Osteocyte (in vitro differentiated cells): ENCODE results near the gene MAP3K2. TPM values are rescaled to one million over a fixed set of nuclear protein-coding genes. Genes with fewer than 3 reads are reported as not detected.

ENCODE experiments used
- DNase-seq: peaks from one replicate; pipeline ENCODE4 v3.0.0; 2021; ENCODE audit warnings: mixed read lengths; ENCODE audit not compliant: unreplicated experiment; ENCODE audit errors: extremely low spot score
- H3K27ac Mint-ChIP-seq: one replicate; pipeline ENCODE4 v1.8.0; 2021; ENCODE audit warnings: mild to moderate bottlenecking, mixed read lengths; ENCODE audit not compliant: unreplicated experiment
- H3K27me3 Mint-ChIP-seq: one replicate; pipeline ENCODE4 v1.8.0; 2021; ENCODE audit warnings: mixed read lengths; ENCODE audit not compliant: unreplicated experiment
- H3K36me3 Mint-ChIP-seq: one replicate; pipeline ENCODE4 v1.8.0; 2021; ENCODE audit warnings: mixed read lengths; ENCODE audit not compliant: unreplicated experiment
- H3K4me1 Mint-ChIP-seq: one replicate; pipeline ENCODE4 v1.8.0; 2021; ENCODE audit warnings: mixed read lengths; ENCODE audit not compliant: unreplicated experiment
- H3K4me3 Mint-ChIP-seq: one replicate; pipeline ENCODE4 v1.8.0; 2021; ENCODE audit warnings: mild to moderate bottlenecking, moderate library complexity, mixed read lengths; ENCODE audit not compliant: unreplicated experiment
- H3K9me3 Mint-ChIP-seq: one replicate; pipeline ENCODE4 v1.8.0; 2021; ENCODE audit warnings: mixed read lengths; ENCODE audit not compliant: unreplicated experiment
- total RNA-seq: library from RNA; stranded (reverse); gene quantifications from 2 replicates; pipeline ENCODE4 v1.2.1, GENCODE V29; 2021
- TF ChIP-seq, protein P1 (sequence below): fragments of 200-600 bp; sonication (generic); IDR thresholded peaks from 2 replicates; pipeline ENCODE4 v1.5.0; 2021; ENCODE audit warnings: antibody characterized with exemption, mild to moderate bottlenecking, moderate library complexity

MAP3K2 gene
- total RNA-seq, 1 donor from 2014 or later = 60.9 TPM

DNA sequence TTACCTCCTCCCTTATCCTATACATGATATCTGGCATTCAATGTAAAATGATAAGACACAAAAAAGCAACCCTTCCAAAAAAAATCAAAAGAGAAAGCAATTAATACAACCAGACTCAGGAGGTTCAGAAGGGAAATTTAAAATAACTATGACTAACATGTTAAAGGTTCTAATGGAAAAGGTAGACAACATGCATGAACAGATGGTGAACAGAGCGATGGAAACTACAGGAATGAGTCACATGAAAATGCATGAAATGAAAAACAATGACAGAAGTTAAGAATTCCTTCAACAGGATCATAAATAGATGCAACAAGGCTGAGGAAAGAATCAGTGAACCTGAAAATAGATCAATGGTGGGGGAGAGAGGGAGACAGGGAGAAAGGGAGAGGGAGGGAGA is 67.7 kb downstream of the MAP3K2 start:
- H3K36me3 Mint-ChIP-seq = peaks cover 41% of the 10 kb centered on the region
- no peaks in the 10 kb centered on the region for H3K27me3 Mint-ChIP-seq
- DNase-seq = no peak
- H3K27ac Mint-ChIP-seq = no peak overlapping the region
- H3K4me3 Mint-ChIP-seq = no peak overlapping the region
- H3K4me1 Mint-ChIP-seq = no peaks in the 10 kb centered on the region
- peaks cover 9% of the 10 kb centered on the region for H3K9me3 Mint-ChIP-seq
- TF ChIP-seq, protein P1, sequence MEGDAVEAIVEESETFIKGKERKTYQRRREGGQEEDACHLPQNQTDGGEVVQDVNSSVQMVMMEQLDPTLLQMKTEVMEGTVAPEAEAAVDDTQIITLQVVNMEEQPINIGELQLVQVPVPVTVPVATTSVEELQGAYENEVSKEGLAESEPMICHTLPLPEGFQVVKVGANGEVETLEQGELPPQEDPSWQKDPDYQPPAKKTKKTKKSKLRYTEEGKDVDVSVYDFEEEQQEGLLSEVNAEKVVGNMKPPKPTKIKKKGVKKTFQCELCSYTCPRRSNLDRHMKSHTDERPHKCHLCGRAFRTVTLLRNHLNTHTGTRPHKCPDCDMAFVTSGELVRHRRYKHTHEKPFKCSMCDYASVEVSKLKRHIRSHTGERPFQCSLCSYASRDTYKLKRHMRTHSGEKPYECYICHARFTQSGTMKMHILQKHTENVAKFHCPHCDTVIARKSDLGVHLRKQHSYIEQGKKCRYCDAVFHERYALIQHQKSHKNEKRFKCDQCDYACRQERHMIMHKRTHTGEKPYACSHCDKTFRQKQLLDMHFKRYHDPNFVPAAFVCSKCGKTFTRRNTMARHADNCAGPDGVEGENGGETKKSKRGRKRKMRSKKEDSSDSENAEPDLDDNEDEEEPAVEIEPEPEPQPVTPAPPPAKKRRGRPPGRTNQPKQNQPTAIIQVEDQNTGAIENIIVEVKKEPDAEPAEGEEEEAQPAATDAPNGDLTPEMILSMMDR = no peak

DNA sequence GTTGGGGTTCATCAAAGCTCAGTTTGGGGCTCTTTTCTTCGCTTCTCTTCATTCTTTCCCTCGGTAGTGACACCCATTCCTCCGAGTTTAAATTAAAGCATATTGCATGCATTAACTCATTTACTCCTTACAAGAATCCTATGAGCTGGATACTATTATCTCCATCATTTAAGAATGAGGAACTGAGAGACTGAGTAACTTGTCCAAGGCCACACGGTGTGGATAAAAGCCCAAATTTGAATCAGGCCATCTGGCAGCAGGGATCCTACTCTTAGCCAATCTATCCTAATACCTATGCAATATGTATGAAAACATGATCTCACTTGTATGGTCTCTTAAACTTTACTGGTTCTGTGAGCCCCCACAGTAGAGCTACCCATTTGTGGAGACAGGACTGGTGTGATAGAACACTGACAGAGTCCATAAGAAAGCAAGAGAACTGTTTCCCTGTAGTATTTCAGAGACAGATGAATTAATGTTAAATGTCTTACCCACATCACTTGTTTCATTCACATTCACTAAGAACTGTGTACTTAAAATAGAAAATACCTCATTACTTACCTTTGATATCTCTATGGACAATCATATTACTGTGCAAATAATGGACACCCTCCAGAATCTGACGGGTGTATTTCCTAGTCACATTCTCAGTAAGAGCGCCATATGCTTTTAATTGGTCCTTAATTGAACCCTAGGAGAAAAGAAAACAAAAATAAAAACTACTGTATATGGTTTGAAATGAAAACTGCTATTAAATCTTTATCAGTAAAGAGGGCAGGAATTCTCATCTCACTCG is 73.4 kb downstream of the MAP3K2 start:
- TF ChIP-seq, protein P1 = no peak
- H3K9me3 Mint-ChIP-seq = no peaks in the 10 kb centered on the region
- no peak for DNase-seq
- H3K27me3 Mint-ChIP-seq = no peaks in the 10 kb centered on the region
- no peaks in the 10 kb centered on the region for H3K4me1 Mint-ChIP-seq
- H3K4me3 Mint-ChIP-seq = no peak overlapping the region
- H3K27ac Mint-ChIP-seq = no peak overlapping the region
- peaks cover 58% of the 10 kb centered on the region for H3K36me3 Mint-ChIP-seq

DNA sequence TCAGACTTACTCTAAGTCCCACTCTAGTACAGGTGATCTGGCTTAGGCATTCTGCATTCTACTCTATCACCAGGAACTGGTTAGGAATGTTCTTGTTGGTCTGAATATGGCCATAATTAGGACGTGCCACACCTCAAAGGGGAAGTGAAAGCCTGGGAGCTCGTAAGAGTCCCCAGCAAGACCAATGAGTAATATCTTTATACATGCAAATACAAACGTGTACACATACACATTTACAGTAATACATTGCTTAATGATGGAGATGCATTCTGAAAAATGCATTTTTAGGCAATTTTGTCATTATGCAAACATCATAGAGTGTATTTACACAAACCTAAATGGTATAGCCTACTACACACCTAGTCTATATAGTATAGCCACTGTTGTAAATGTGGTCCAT is 74.4 kb downstream of the MAP3K2 start:
- Mint-ChIP-seq H3K27ac (no peak overlapping the region), H3K4me3 (no peak overlapping the region), H3K36me3 (peaks cover 52% of the 10 kb centered on the region), H3K9me3 (no peaks in the 10 kb centered on the region), H3K27me3 (no peaks in the 10 kb centered on the region), H3K4me1 (no peaks in the 10 kb centered on the region)
- TF ChIP-seq, protein P1 = no peak
- DNase-seq = no peak

DNA sequence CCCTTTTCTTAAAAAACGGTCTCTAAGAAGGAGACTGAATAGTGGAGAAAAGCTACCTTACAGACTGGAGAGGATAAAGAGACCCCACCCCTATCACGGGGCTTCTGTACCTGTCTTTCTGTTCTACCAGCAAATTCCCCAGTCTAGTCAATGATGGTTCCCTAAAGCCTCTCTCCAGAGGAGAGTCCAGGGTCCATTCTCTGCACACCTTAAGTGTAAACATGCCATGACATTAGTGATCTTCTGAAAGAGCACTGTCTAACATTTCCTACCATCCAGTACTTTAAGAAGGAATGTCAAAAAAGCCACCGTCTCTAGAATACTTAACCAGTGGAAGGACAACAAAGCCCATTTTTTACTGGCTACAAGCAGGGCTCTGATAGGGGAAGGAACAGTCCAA is 76.8 kb downstream of the MAP3K2 start:
- no peak for DNase-seq
- Mint-ChIP-seq H3K36me3 (peaks cover 45% of the 10 kb centered on the region), H3K4me3 (no peak overlapping the region), H3K9me3 (no peaks in the 10 kb centered on the region), H3K27ac (no peak overlapping the region), H3K27me3 (no peaks in the 10 kb centered on the region), H3K4me1 (no peaks in the 10 kb centered on the region)
- TF ChIP-seq, protein P1 = no peak

DNA sequence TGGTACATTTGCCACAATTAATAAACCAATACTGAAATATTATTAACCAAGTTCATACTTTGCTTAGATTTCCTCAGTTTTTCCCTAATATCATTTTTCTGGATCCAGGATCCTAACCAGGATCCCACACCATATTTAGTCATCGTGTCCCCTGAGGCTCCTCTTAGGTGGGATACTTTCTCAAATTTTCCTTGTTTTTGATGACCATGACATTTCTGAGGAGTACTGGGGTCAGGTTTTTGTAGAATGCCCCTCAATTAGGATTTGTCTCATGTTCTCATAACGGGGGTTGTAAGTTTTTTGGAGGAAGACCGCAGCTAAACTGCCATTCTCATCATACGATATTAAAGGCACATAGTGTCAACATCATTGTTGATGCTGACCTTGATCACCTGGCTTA is 78.3 kb downstream of the MAP3K2 start:
- Mint-ChIP-seq H3K4me3 (no peak overlapping the region), H3K4me1 (no peaks in the 10 kb centered on the region), H3K36me3 (peaks cover 41% of the 10 kb centered on the region), H3K27me3 (no peaks in the 10 kb centered on the region), H3K9me3 (no peaks in the 10 kb centered on the region), H3K27ac (no peak overlapping the region)
- TF ChIP-seq, protein P1 = no peak
- no peak for DNase-seq
